ENCODE measurements around the gene ATP8A1.

Gene ATP8A1

DNA sequence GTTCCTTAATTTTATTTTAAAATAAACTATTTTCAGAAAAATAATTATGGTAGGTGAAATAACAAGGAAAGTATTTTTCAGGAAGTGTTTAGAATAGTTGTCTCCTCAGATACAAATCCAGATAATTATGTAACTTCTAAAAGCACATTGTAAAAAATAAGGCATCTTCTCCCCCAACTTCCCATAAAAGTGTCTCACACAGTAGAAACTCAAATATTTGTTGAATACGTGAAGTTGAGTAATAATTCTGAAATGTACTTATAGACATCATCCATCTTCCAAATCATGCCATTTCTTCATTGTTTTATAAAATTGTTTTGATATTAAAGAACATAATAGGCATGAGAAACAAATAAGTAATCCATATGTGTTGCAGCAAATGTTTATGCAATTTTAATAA, 241.6 kb downstream of the ATP8A1 start:
- H3K9me3 Mint-ChIP-seq: no peaks in the 10 kb centered on the region
- no peak for ATAC-seq (ENCODE audit: low read depth)
- no peaks in the 10 kb centered on the region for H3K4me1 Mint-ChIP-seq
- DNase-seq (ENCODE audit: low spot score in 2 of 2): no peak
- peaks cover 38% of the 10 kb centered on the region for H3K36me3 Mint-ChIP-seq
- H3K4me3 Mint-ChIP-seq: no peak overlapping the region
- no peak overlapping the region for H3K27ac Mint-ChIP-seq
- H3K27me3 Mint-ChIP-seq: no peaks in the 10 kb centered on the region

DNA sequence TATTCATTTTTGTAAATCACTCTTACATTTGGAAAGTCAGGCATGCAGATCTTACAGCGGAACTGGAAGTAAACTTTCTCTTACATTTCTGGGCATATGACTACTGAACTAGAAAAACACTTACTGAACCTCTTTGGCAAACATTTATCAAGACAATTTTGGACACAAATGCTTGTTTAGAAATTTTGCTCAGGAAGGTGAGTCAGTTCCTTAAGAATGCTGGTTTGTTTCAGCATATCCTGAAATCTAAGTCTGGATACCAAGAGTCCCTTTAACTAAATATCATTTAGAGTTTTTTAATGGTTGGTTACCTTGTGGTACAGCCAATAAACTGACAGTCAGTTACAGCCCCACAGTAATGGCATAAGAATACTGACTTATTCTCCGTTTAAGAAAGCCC, 244.7 kb downstream of the ATP8A1 start:
- ATAC-seq (ENCODE audit: low read depth): no peak
- Mint-ChIP-seq H3K36me3 (peaks cover 23% of the 10 kb centered on the region), H3K27me3 (no peaks in the 10 kb centered on the region), H3K4me1 (no peaks in the 10 kb centered on the region), H3K9me3 (no peaks in the 10 kb centered on the region), H3K4me3 (no peak overlapping the region), H3K27ac (no peak overlapping the region)
- no peak for DNase-seq (ENCODE audit: low spot score in 2 of 2)

- no peaks in the 10 kb centered on the region for H3K27me3 Mint-ChIP-seq
- no peak overlapping the region for H3K27ac Mint-ChIP-seq
Measured at GRCh38 chr4:42411803-42412202, 245.1 kb downstream of the ATP8A1 start.

GRCh38 chr4:42410446-42410845, 246.5 kb downstream of the ATP8A1 start:
- DNase-seq (ENCODE audit: low spot score in 2 of 2): no peak
- Mint-ChIP-seq H3K4me1 (no peaks in the 10 kb centered on the region), H3K36me3 (peaks cover 23% of the 10 kb centered on the region), H3K27ac (no peak overlapping the region), H3K27me3 (no peaks in the 10 kb centered on the region), H3K4me3 (no peak overlapping the region), H3K9me3 (no peaks in the 10 kb centered on the region)
- ATAC-seq (ENCODE audit: low read depth): no peak

More at GRCh38 chr4:42411803-42412202, 245.1 kb downstream of the ATP8A1 start:
- Mint-ChIP-seq H3K4me1 (no peaks in the 10 kb centered on the region), H3K9me3 (no peaks in the 10 kb centered on the region), H3K36me3 (peaks cover 23% of the 10 kb centered on the region), H3K4me3 (no peak overlapping the region)
- no peak for ATAC-seq (ENCODE audit: low read depth)
- DNase-seq (ENCODE audit: low spot score in 2 of 2): no peak

DNA sequence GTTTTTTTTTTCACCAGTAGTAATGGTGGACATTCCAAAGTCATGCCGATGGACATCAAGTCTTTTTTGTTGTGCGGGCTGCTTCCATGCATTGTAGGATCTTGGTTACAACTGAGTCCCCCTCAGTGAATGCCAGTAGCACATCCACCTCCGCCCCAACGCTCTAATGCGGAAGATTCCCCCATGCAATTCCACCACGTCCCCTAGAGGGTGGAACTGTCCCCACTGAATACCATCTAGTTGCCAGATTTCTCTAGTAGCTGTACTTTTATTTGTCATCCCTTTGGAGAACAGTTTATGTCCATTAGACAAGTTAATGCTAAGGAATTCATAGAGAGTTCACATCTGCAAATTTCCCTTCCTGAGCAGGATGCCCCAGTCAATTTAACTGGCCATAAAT, 252.9 kb downstream of the ATP8A1 start:
- peaks cover 5% of the 10 kb centered on the region for H3K4me1 Mint-ChIP-seq
- ATAC-seq (ENCODE audit: low read depth): no peak
- no peak overlapping the region for H3K27ac Mint-ChIP-seq
- peaks cover 6% of the 10 kb centered on the region for H3K36me3 Mint-ChIP-seq
- H3K9me3 Mint-ChIP-seq: no peaks in the 10 kb centered on the region
- H3K27me3 Mint-ChIP-seq: peaks cover 11% of the 10 kb centered on the region
- no peak overlapping the region for H3K4me3 Mint-ChIP-seq
- no peak for DNase-seq (ENCODE audit: low spot score in 2 of 2)

GRCh38 chr4:42401171-42401570, 255.7 kb downstream of the ATP8A1 start:
- Mint-ChIP-seq H3K4me1 (peaks cover 20% of the 10 kb centered on the region), H3K27me3 (peaks cover 19% of the 10 kb centered on the region), H3K4me3 (no peak overlapping the region), H3K9me3 (no peaks in the 10 kb centered on the region), H3K36me3 (peaks cover 4% of the 10 kb centered on the region), H3K27ac (no peak overlapping the region)
- DNase-seq (ENCODE audit: low spot score in 2 of 2): no peak
- ATAC-seq (ENCODE audit: low read depth): no peak

DNA sequence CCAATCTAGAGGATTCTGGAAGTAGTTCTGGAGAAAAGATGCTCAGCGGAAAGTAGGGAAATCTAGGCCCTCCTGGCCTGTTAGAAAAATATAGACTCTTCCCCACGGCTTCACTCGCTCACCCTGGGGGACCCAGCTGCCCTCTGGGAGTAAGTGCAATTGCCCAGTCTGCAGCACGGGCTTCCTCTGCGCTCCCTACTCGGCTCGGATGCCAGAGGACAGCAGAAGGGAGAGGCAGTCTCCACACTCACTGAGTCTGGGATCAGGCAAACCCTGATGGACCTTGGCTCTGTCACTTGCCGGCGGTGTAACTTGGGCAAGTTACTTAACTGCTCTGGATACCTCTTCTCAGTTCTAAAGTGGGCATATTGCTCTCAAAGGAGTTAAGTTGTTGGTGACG, 257.5 kb downstream of the ATP8A1 start:
- no peak overlapping the region for H3K4me3 Mint-ChIP-seq
- DNase-seq (ENCODE audit: low spot score in 2 of 2): no peak
- peak; percentile 15 for ATAC-seq (ENCODE audit: low read depth)
- H3K36me3 Mint-ChIP-seq: no peaks in the 10 kb centered on the region
- H3K27ac Mint-ChIP-seq: no peak overlapping the region
- no peaks in the 10 kb centered on the region for H3K9me3 Mint-ChIP-seq
- H3K4me1 Mint-ChIP-seq: peaks cover 20% of the 10 kb centered on the region
- H3K27me3 Mint-ChIP-seq: peaks cover 20% of the 10 kb centered on the region

DNA sequence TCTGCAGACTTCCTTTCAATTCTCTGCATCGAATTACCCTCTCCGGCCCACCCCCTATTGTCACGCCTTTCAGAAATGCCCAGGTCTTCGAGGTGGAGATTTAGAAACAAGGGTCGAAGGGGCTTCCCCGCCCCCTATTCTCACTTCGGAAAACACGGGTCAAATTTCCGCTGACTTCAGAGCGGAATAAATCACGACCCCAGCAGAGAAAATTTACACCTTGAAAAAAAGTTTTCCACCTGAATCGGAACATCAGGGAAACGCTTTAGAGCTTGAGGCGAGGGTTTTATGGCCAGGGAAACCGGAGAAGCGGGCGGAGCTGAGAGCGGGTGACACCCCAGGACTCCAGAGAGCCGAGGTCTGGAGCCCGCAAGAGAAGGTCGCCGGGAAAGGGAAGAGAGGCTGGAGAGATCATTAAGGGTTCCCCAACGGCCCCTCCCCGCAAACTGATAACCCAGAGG, 258.0 kb downstream of the ATP8A1 start:
- DNase-seq (ENCODE audit: low spot score in 2 of 2) (no peak), ATAC-seq (ENCODE audit: low read depth) (no peak)
- H3K9me3 Mint-ChIP-seq: no peaks in the 10 kb centered on the region
- H3K36me3 Mint-ChIP-seq: no peaks in the 10 kb centered on the region
- H3K4me3 Mint-ChIP-seq: peak overlapping the region; percentile 85
- H3K4me1 Mint-ChIP-seq: peaks cover 20% of the 10 kb centered on the region
- H3K27ac Mint-ChIP-seq: no peak overlapping the region
- peaks cover 20% of the 10 kb centered on the region for H3K27me3 Mint-ChIP-seq

- ATAC-seq (ENCODE audit: low read depth) (peak; percentile 42), DNase-seq (ENCODE audit: low spot score in 2 of 2) (peak; percentile 3 to 20)
- no peaks in the 10 kb centered on the region for H3K36me3 Mint-ChIP-seq
- H3K9me3 Mint-ChIP-seq: no peaks in the 10 kb centered on the region
- H3K27ac Mint-ChIP-seq: no peak overlapping the region
- peak overlapping the region; percentile 85 for H3K4me3 Mint-ChIP-seq
- H3K4me1 Mint-ChIP-seq: peaks cover 20% of the 10 kb centered on the region
- peaks cover 20% of the 10 kb centered on the region for H3K27me3 Mint-ChIP-seq
Measured at GRCh38 chr4:42398171-42398870, 258.6 kb downstream of the ATP8A1 start.

GRCh38 chr4:42397635-42398170, 259.2 kb downstream of the ATP8A1 start:
- Mint-ChIP-seq H3K4me1 (peaks cover 20% of the 10 kb centered on the region), H3K9me3 (no peaks in the 10 kb centered on the region), H3K27ac (no peak overlapping the region), H3K27me3 (peaks cover 20% of the 10 kb centered on the region), H3K36me3 (no peaks in the 10 kb centered on the region), H3K4me3 (peak overlapping the region; percentile 85)
- peak; percentile 51 for ATAC-seq (ENCODE audit: low read depth)
- DNase-seq (ENCODE audit: low spot score in 2 of 2): peak; percentile 8 to 22

DNA sequence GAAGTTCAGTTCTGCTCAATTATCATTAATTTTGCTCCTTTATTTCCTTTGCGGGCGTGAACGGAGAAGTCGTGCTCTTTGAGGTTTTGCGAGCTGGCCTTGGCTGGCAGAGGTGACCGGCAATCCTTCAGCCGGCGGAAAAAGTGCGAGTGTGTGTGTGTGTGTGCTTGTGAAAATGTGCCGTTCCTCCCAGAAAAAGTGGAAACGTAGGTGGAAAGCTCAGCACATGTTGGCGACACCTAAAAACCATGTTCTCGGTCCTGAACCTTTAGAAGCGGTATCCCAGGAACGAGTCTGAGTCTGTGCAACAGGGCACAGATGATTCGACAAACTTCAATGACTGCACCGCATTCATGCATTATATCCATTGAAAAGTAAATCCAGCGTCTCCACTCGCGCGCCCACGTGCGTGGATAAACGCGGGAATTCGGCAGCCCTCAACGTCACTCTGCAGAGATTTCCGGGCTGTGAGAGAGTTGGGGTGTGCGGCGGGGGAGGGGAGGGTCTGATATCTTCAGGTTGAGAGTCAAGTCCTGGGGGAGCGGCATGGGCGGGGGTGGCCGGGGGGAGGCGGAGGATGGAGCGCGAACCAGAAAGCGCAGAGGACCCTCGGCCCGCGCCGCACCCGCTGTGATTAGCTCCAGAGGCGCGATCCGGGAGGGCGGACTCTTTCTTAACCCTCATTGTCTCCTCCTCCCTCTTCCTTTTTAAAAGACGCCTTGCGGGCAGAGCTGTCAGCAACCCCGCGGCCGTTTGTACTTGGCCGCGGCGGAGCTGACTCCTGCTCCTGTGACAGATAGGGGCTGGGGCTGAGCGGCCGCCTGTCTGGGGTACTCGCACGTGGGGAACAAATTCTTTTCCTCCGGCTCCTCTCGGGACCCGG, 259.9 kb downstream of the ATP8A1 start, which contains the start of gene SHISA3:
SHISA3 (plus strand) TSS at position 737 of the 883 bp plus-strand sequence. CDS start 569 bp downstream, outside the sequence.
- H3K4me1 Mint-ChIP-seq: peaks cover 21% of the 10 kb centered on the region
- peak within 1 kb of the TSS; percentile 85 for H3K4me3 Mint-ChIP-seq
- ATAC-seq (ENCODE audit: low read depth): peak; percentile 44
- H3K9me3 Mint-ChIP-seq: no peaks in the 10 kb centered on the region
- peak in 1 of 2 donors; percentile 19 for DNase-seq (ENCODE audit: low spot score in 2 of 2)
- H3K27me3 Mint-ChIP-seq: peaks cover 20% of the 10 kb centered on the region
- H3K36me3 Mint-ChIP-seq: no peaks in the 10 kb centered on the region
- H3K27ac Mint-ChIP-seq: no peak within 1 kb of the TSS

DNA sequence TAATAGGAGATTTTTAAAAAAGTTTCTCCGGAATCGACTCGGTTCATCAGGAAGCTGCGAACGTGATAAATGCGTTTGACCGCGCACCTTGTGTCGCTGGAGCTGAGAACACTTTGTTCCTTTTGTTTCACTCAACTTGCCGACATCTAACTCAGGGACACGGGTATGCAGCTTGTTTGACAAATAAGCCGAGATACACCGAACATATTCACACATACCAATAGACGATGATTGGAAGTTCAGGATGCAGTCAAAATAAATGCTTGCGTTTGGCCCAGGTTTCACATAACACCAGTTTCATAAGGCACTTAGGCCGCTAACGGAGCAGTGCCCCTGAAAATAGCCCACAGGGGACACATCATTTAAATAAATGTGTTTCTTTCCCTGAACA, 260.5 kb downstream of the ATP8A1 start:
- H3K4me1 Mint-ChIP-seq: peaks cover 23% of the 10 kb centered on the region
- H3K4me3 Mint-ChIP-seq: peak overlapping the region; percentile 85
- DNase-seq (ENCODE audit: low spot score in 2 of 2) (no peak), ATAC-seq (ENCODE audit: low read depth) (no peak)
- H3K9me3 Mint-ChIP-seq: no peaks in the 10 kb centered on the region
- no peak overlapping the region for H3K27ac Mint-ChIP-seq
- peaks cover 20% of the 10 kb centered on the region for H3K27me3 Mint-ChIP-seq
- no peaks in the 10 kb centered on the region for H3K36me3 Mint-ChIP-seq

DNA sequence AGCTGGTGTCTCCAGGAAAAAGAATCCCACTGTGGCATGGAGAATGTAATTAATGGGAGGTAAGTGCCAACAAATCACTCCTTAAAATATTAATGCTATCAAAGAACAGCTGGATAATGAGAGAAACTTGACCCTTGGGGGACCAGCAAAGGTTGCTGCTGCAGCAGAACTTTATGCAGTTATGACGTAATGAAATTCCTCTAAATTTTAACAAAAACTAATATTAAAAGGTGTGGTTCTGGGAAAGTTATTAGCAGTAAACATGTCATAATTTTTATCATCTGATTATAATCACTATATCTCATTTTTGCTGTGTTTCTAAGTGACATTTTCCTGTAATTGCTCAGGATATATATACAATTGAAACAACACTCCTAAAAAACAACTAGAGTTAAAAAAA, 261.3 kb downstream of the ATP8A1 start:
- no peak overlapping the region for H3K27ac Mint-ChIP-seq
- no peak overlapping the region for H3K4me3 Mint-ChIP-seq
- H3K36me3 Mint-ChIP-seq: no peaks in the 10 kb centered on the region
- ATAC-seq (ENCODE audit: low read depth) (no peak), DNase-seq (ENCODE audit: low spot score in 2 of 2) (no peak)
- H3K4me1 Mint-ChIP-seq: peaks cover 26% of the 10 kb centered on the region
- peaks cover 18% of the 10 kb centered on the region for H3K27me3 Mint-ChIP-seq
- no peaks in the 10 kb centered on the region for H3K9me3 Mint-ChIP-seq

DNA sequence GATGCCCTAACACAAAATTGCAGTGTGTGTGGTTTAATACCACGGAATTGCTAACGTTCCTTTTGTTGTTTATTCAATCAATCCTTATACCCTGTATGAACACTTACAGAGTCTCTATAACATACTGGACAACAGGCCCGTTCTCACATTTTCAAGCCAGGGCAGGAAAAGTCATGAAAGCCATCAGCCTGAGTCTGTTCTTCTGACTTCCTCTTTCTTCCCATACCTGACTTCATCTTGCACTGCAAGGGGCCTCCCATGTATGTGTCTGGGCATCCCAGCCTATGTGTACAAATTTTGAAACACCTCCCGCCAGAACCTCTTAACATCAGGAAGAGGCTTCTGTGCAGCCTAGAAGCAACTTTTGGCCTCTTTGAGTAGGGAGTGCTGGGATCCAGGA, 264.5 kb downstream of the ATP8A1 start:
- H3K27me3 Mint-ChIP-seq: peaks cover 9% of the 10 kb centered on the region
- ATAC-seq (ENCODE audit: low read depth) (no peak), DNase-seq (ENCODE audit: low spot score in 2 of 2) (no peak)
- H3K9me3 Mint-ChIP-seq: no peaks in the 10 kb centered on the region
- H3K4me3 Mint-ChIP-seq: no peak overlapping the region
- H3K36me3 Mint-ChIP-seq: no peaks in the 10 kb centered on the region
- H3K4me1 Mint-ChIP-seq: peaks cover 17% of the 10 kb centered on the region
- H3K27ac Mint-ChIP-seq: no peak overlapping the region
